ENCODE measurements around the gene CARD19.
A peak's percentile ranks its signal among the peaks of the same experiment; 100 is the strongest.

Gene CARD19

DNA sequence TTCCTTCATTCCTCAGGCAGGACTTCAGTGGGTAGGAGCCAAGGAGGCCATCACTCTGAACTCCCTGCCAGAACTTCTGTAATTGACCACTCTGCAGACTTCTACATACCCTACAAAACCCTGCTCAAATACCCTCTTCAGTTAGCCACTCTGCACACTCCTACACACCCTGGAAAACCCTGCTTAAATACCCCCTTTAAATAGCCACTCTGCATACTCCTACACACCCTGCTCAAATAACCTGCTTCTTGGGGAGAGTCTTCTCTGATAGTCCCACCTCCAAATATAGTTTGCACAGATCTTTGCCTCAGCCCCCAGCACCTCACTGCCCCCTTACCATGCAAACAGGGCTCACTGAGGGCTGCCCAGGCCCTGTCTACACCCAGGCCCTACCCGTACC, 18.6 kb upstream of the CARD19 start:
- H2AFZ ChIP-seq (ENCODE audit: low read length) = no peak overlapping the region
- H2BK5ac ChIP-seq (ENCODE audit: low read length) = no peak overlapping the region
- no peak overlapping the region for H3K14ac ChIP-seq (ENCODE audit: low read length)
- no peak overlapping the region for H3K9ac ChIP-seq (ENCODE audit: low read depth, low read length, poor library complexity)
- no peak overlapping the region for H3K4me3 ChIP-seq (ENCODE audit: low read length in 2 of 2)
- no peak overlapping the region for H2BK120ac ChIP-seq (ENCODE audit: low read depth, low read length)
- no peak overlapping the region for H4K91ac ChIP-seq (ENCODE audit: low read depth, low read length, poor library complexity)
- H2AK5ac ChIP-seq (ENCODE audit: low read depth, low read length) = no peak overlapping the region
- no peak overlapping the region for H3K27ac ChIP-seq (replicated peaks; ENCODE audit: low read length)
- H2BK12ac ChIP-seq (ENCODE audit: low read length) = no peak overlapping the region
- no peaks in the 10 kb centered on the region for H3K4me1 ChIP-seq (ENCODE audit: control insufficient read depth in 2 of 2, insufficient read depth in 1 of 2, low read depth in 1 of 2, low read length in 2 of 2)
- H3K79me1 ChIP-seq (ENCODE audit: low read depth, low read length) = no peaks in the 10 kb centered on the region
- H3K36me3 ChIP-seq (replicated peaks in 1 of 2; ENCODE audit: control insufficient read depth in 2 of 2, insufficient read depth in 2 of 2, low read length in 2 of 2) = no peaks in the 10 kb centered on the region
- no peak overlapping the region for H3K4ac ChIP-seq (ENCODE audit: low read length)
- peaks cover 0 to 4% (median 0%) of the 10 kb centered on the region in 3 experiments for H3K27me3 ChIP-seq (ENCODE audit: control insufficient read depth in 3 of 3, insufficient read depth in 3 of 3, low read depth in 1 of 3, low read length in 3 of 3)
- no peak overlapping the region for H3K18ac ChIP-seq (ENCODE audit: low read length)
- no peaks in the 10 kb centered on the region for H3K9me3 ChIP-seq (replicated peaks in 1 of 2; ENCODE audit: control insufficient read depth in 2 of 2, insufficient read depth in 1 of 2, low read depth in 1 of 2, low read length in 2 of 2)
- no peak overlapping the region for H3K4me2 ChIP-seq (ENCODE audit: insufficient read depth, low read length, poor library complexity, severe bottlenecking)
- no peak overlapping the region for H3K23ac ChIP-seq (ENCODE audit: low read depth, low read length, poor library complexity)
- WGBS, 2 donors (ENCODE audit: extremely low coverage in 2 of 2, insufficient read length in 2 of 2, insufficient replicate concordance in 1 of 2) = no CpG with 5 or more reads among the region's 1 CpG
- no peak for DNase-seq (ENCODE audit: low spot score)
- no peak overlapping the region for H2BK15ac ChIP-seq (ENCODE audit: low read length)
- no peak overlapping the region for H4K8ac ChIP-seq (ENCODE audit: low read depth, low read length)

DNA sequence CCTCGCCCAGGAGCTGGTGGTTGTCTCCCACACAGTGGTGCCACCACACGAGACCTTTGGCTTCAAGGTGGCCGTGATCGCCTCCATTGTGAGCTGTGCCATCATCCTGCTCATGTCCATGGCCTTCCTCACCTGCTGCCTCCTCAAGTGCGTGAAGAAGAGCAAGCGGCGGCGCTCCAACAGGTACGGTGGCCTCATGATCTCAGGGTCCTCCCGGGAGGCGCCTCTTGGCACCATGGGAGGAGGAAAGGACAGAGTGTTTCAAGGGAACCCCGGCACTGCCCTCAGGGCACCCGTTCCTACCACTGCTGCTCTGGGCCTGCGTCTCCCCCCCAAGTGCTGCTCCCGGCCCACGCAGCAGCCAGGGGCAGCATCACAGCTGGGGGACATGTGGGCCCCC, 18.2 kb upstream of the CARD19 start:
- Histone ChIP-seq H3K27me3 (ENCODE audit: control insufficient read depth in 3 of 3, insufficient read depth in 3 of 3, low read depth in 1 of 3, low read length in 3 of 3) (peaks cover 0 to 4% (median 0%) of the 10 kb centered on the region in 3 experiments), H3K79me1 (ENCODE audit: low read depth, low read length) (no peaks in the 10 kb centered on the region), H3K14ac (ENCODE audit: low read length) (no peak overlapping the region), H3K4me1 (ENCODE audit: control insufficient read depth in 2 of 2, insufficient read depth in 1 of 2, low read depth in 1 of 2, low read length in 2 of 2) (no peaks in the 10 kb centered on the region), H4K8ac (ENCODE audit: low read depth, low read length) (peak overlapping the region; percentile 72), H3K9ac (ENCODE audit: low read depth, low read length, poor library complexity) (peak overlapping the region; percentile 15), H3K4ac (ENCODE audit: low read length) (no peak overlapping the region), H3K23ac (ENCODE audit: low read depth, low read length, poor library complexity) (peak overlapping the region; percentile 29), H2BK12ac (ENCODE audit: low read length) (peak overlapping the region; percentile 46), H4K91ac (ENCODE audit: low read depth, low read length, poor library complexity) (no peak overlapping the region), H3K9me3 (replicated peaks in 1 of 2; ENCODE audit: control insufficient read depth in 2 of 2, insufficient read depth in 1 of 2, low read depth in 1 of 2, low read length in 2 of 2) (no peaks in the 10 kb centered on the region), H2BK5ac (ENCODE audit: low read length) (no peak overlapping the region), H3K4me2 (ENCODE audit: insufficient read depth, low read length, poor library complexity, severe bottlenecking) (no peak overlapping the region), H3K27ac (replicated peaks; ENCODE audit: low read length) (no peak overlapping the region), H2AK5ac (ENCODE audit: low read depth, low read length) (no peak overlapping the region), H3K36me3 (replicated peaks in 1 of 2; ENCODE audit: control insufficient read depth in 2 of 2, insufficient read depth in 2 of 2, low read length in 2 of 2) (no peaks in the 10 kb centered on the region), H2AFZ (ENCODE audit: low read length) (no peak overlapping the region), H2BK15ac (ENCODE audit: low read length) (no peak overlapping the region), H3K18ac (ENCODE audit: low read length) (peak overlapping the region; percentile 2), H3K4me3 (ENCODE audit: low read length in 2 of 2) (no peak overlapping the region), H2BK120ac (ENCODE audit: low read depth, low read length) (no peak overlapping the region)
- WGBS, 2 donors (ENCODE audit: extremely low coverage in 2 of 2, insufficient read length in 2 of 2, insufficient replicate concordance in 1 of 2) = no CpG with 5 or more reads among the region's 16 CpGs
- no peak for DNase-seq (ENCODE audit: low spot score)

DNA sequence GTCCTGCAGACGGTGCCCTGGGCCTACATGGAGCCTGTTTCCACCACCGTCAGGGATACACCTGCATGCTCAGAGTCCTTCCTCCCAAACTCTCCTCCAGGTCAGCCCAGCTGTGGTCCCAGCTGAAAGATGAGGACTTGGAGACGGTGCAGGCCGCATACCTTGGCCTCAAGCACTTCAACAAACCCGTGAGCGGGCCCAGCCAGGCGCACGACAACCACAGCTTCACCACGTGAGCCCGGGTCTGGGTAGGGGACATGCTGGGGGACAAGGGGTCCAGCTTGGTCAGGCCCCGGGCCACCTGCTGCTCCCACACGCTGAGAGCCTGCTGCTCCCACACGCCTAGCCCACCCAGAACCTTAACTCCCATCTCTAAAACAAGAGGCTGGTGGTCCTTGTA, 16.6 kb upstream of the CARD19 start:
- H3K9ac ChIP-seq (ENCODE audit: low read depth, low read length, poor library complexity) = peak overlapping the region; percentile 51
- no peak overlapping the region for H4K91ac ChIP-seq (ENCODE audit: low read depth, low read length, poor library complexity)
- H2BK120ac ChIP-seq (ENCODE audit: low read depth, low read length) = peak overlapping the region; percentile 68
- WGBS, 2 donors (ENCODE audit: extremely low coverage in 2 of 2, insufficient read length in 2 of 2, insufficient replicate concordance in 1 of 2) = no CpG with 5 or more reads among the region's 13 CpGs
- no peak overlapping the region for H3K23ac ChIP-seq (ENCODE audit: low read depth, low read length, poor library complexity)
- no peak overlapping the region for H3K4me3 ChIP-seq (ENCODE audit: low read length in 2 of 2)
- H2BK15ac ChIP-seq (ENCODE audit: low read length) = peak overlapping the region; percentile 39
- no peak overlapping the region for H3K4ac ChIP-seq (ENCODE audit: low read length)
- no peak overlapping the region for H2BK5ac ChIP-seq (ENCODE audit: low read length)
- H3K14ac ChIP-seq (ENCODE audit: low read length) = peak overlapping the region; percentile 41
- peak overlapping the region; percentile 35 for H3K18ac ChIP-seq (ENCODE audit: low read length)
- H2BK12ac ChIP-seq (ENCODE audit: low read length) = no peak overlapping the region
- no peak for DNase-seq (ENCODE audit: low spot score)
- H2AK5ac ChIP-seq (ENCODE audit: low read depth, low read length) = peak overlapping the region; percentile 58
- H3K4me1 ChIP-seq (ENCODE audit: control insufficient read depth in 2 of 2, insufficient read depth in 1 of 2, low read depth in 1 of 2, low read length in 2 of 2) = no peaks in the 10 kb centered on the region
- H3K36me3 ChIP-seq (replicated peaks in 1 of 2; ENCODE audit: control insufficient read depth in 2 of 2, insufficient read depth in 2 of 2, low read length in 2 of 2) = no peaks in the 10 kb centered on the region
- no peak overlapping the region for H4K8ac ChIP-seq (ENCODE audit: low read depth, low read length)
- no peaks in the 10 kb centered on the region for H3K79me1 ChIP-seq (ENCODE audit: low read depth, low read length)
- no peak overlapping the region for H3K4me2 ChIP-seq (ENCODE audit: insufficient read depth, low read length, poor library complexity, severe bottlenecking)
- H3K27ac ChIP-seq (replicated peaks; ENCODE audit: low read length) = no peak overlapping the region
- no peak overlapping the region for H2AFZ ChIP-seq (ENCODE audit: low read length)
- H3K27me3 ChIP-seq (ENCODE audit: control insufficient read depth in 3 of 3, insufficient read depth in 3 of 3, low read depth in 1 of 3, low read length in 3 of 3) = no peaks in the 10 kb centered on the region
- H3K9me3 ChIP-seq (replicated peaks in 1 of 2; ENCODE audit: control insufficient read depth in 2 of 2, insufficient read depth in 1 of 2, low read depth in 1 of 2, low read length in 2 of 2) = no peaks in the 10 kb centered on the region

DNA sequence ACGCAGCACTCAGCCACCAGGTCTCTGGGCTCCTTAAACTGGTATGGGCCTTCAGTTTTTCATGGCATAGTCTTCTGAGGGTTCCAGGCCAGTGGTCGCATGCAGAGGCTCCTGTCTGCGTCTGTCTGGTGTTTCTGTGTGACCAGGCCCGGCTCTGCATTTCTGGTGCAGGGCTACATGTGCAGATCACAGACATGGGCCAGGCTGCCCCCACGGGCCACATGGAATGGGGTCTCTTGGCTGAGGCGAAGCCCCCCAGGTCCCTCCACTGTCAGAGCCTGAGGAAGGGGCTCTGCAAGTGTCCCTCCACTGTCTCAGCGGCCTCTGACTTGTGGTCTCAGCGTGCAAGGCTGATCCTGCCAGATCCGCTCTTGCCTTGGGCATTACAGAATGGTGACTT, 15.6 kb upstream of the CARD19 start:
- Histone ChIP-seq H2AFZ (ENCODE audit: low read length) (peak overlapping the region; percentile 9), H2BK12ac (ENCODE audit: low read length) (no peak overlapping the region), H3K9me3 (replicated peaks in 1 of 2; ENCODE audit: control insufficient read depth in 2 of 2, insufficient read depth in 1 of 2, low read depth in 1 of 2, low read length in 2 of 2) (no peaks in the 10 kb centered on the region), H2AK5ac (ENCODE audit: low read depth, low read length) (no peak overlapping the region), H3K23ac (ENCODE audit: low read depth, low read length, poor library complexity) (no peak overlapping the region), H3K18ac (ENCODE audit: low read length) (no peak overlapping the region), H2BK5ac (ENCODE audit: low read length) (no peak overlapping the region), H3K4me3 (ENCODE audit: low read length in 2 of 2) (no peak overlapping the region), H2BK15ac (ENCODE audit: low read length) (no peak overlapping the region), H4K8ac (ENCODE audit: low read depth, low read length) (no peak overlapping the region), H3K9ac (ENCODE audit: low read depth, low read length, poor library complexity) (no peak overlapping the region), H3K4ac (ENCODE audit: low read length) (no peak overlapping the region), H3K14ac (ENCODE audit: low read length) (no peak overlapping the region), H3K79me1 (ENCODE audit: low read depth, low read length) (no peaks in the 10 kb centered on the region), H3K27ac (replicated peaks; ENCODE audit: low read length) (no peak overlapping the region), H2BK120ac (ENCODE audit: low read depth, low read length) (no peak overlapping the region), H4K91ac (ENCODE audit: low read depth, low read length, poor library complexity) (no peak overlapping the region), H3K36me3 (replicated peaks in 1 of 2; ENCODE audit: control insufficient read depth in 2 of 2, insufficient read depth in 2 of 2, low read length in 2 of 2) (no peaks in the 10 kb centered on the region), H3K27me3 (ENCODE audit: control insufficient read depth in 3 of 3, insufficient read depth in 3 of 3, low read depth in 1 of 3, low read length in 3 of 3) (no peaks in the 10 kb centered on the region), H3K4me1 (ENCODE audit: control insufficient read depth in 2 of 2, insufficient read depth in 1 of 2, low read depth in 1 of 2, low read length in 2 of 2) (no peaks in the 10 kb centered on the region), H3K4me2 (ENCODE audit: insufficient read depth, low read length, poor library complexity, severe bottlenecking) (no peak overlapping the region)
- no peak for DNase-seq (ENCODE audit: low spot score)
- no CpG with 5 or more reads among the region's 9 CpGs for WGBS, 2 donors (ENCODE audit: extremely low coverage in 2 of 2, insufficient read length in 2 of 2, insufficient replicate concordance in 1 of 2)
